HG02642 (cell line): ENCODE data around the gene ALG9.
A peak's percentile ranks its signal among the peaks of the same experiment; 100 is the strongest.
"Not testable (repeated sequence)": the region's sequence is repeated elsewhere in the genome, so short reads cannot be mapped to it uniquely, and the experiment has no call there.

Experiments used
- ATAC-seq: cut with Tn5 transposase; IDR thresholded peaks from one replicate; pipeline ENCODE4 v1.9.1; 2021; ENCODE audit warnings: mild to moderate bottlenecking; ENCODE audit not compliant: unreplicated experiment, poor library complexity

ALG9 gene

DNA sequence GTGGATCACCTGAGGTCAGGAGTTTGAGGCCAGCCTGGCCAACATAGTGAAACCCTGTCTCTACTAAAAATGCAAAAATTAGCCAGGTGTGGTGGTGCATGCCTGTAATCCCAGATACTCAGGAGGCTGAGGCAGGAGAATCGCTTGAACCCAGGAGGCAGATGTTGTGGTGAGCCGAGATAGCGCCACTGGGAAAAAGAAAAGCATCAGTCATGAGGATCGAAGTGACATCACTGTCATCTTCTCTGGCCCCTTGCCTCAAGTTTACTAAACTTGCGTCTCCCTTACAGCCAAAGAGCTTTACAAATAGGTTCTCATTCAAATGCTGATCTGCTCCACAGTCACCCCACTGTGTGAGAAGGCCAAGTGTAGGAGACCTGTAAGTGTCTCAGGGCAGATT lies 100.2 kb downstream of the ALG9 start:
- not testable (repeated sequence) for ATAC-seq

DNA sequence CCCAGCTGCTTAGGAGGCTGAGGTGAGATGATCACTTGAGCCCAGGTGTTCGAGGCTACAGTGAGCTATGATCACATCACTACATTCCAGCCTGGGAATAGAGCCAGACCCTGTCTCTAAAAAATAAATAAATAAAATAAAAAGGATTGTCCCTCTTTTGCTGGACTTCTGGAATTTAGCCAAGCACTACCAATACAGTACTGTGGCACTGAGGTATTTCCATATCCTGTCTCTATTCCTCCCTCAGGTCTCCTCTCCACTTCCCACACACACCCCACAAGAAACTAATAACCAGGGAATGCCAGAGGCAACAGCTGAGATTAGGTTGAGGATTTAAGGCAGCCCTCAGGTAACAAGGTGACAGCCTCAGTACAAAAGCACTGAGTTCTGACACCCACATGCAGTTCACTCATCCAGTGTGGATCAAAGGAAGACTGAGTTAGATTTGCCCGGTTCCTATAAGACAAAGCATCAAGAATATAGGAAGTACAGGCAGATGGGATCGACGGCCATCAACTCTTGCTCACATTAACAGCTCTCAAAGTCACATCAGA lies 100.7 kb downstream of the ALG9 start:
- ATAC-seq: no peak

GRCh38 chr11:111766834-111767142 lies 104.6 kb downstream of the ALG9 start:
- peak; percentile 7 for ATAC-seq

GRCh38 chr11:111765984-111766833 lies 105.2 kb downstream of the ALG9 start, which contains the start of gene PPP2R1B:
TSS of gene PPP2R1B (minus strand) at chr11:111766389. CDS start at chr11:111766361, 28 bp downstream.
- peak; percentile 91 for ATAC-seq

DNA sequence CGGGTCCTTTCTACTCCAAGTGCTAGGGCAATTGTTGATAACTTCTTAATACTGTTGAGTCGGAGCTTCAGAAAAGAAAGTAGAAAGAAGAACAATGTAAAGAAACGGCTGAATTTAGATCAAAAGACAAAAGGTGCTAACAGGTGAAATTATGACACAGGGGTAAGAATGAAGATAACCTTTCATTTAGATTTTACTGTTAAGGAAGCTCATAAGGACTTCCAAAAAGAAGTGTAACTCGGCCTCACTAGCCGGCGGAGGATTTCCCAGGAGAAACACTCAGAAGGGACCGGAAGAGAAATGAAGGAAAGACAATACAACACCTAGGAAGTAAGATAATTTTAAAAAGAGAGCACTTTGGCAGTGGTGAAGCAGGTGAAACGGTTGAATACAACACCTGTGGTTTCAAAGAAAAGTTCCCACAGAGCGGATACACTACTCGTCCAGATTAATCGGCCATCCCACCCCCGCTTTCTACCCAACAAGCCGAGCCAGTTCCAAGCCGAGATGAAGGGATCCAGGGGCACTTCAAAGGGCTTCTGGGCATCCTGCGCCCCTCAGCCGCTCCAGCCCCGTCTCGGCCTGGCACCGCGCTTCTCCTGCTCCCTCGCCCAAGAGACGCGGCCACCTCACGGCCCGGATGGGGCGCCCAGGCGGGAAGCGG lies 105.9 kb downstream of the ALG9 start:
- peak; percentile 39 for ATAC-seq

DNA sequence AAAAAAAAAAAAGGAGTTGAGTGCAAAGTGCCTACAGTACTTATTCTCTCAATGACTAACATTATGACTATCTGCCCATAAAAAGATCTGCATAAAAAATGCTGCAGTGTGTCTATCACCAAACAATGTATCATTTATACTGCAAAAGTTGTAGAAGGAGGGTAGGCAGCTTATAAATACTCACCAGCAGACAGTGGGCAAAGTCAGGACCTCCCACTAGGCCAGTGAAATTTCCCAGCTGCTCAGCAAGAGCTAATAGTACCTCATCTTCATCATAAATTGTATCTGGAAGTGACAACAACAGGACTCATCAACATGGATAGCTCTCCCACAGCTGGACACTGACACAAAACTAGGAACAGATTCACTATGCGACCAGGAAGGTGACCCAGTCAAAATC lies 106.8 kb downstream of the ALG9 start:
- no peak for ATAC-seq

DNA sequence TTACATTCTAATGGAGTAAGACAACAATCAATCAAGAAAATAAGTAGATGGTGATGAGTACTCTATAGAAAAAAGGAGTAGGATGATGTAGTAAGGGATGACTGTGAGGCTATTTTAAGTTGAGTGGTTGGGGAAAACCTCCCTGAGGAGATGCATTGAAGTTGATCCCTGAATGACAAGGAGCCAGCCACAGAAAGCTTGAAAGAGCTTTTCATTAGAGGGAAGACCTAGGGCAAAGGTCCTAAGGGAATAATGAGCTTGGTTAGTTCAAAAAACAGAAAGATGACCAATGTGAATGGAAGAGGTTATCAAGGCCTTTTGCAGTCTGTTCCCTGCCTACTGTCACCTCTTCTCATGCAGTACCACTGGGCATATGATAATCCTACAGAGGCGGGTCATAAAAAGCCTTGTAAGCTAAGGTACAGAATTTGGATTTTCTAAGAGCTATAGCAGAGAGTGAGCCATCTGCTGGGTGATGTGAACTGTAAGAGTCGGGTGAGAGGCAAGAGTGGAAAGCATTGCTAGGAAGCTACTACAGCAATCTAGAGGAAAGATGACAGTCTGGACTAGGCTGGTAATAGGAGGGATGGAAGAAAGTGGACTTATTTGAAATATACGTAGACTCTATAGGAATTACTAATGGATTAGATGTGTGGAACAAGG lies 108.3 kb downstream of the ALG9 start:
- no peak for ATAC-seq

DNA sequence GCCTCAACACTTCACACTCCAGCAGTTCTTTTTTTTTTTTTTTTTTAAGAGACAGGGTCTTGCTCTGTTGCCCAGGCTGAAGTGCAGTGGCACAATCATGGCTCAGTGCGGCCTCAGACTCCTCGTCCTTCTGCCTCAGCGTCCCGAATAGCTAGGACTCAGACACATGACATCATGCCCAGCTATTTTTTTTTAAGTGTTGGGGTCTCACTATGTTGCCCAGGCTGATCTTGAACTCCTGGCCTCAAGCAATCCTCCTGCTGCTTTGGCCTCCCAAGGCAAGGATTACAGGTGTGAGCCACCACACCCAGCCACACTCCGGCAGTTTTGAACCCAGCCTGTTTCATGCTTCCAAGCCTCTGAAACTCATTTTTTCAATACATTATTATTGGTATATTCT lies 108.9 kb downstream of the ALG9 start:
- ATAC-seq: no peak

GRCh38 chr11:111761036-111761435 lies 110.3 kb downstream of the ALG9 start:
- no peak for ATAC-seq

GRCh38 chr11:111759778-111760407 lies 111.5 kb downstream of the ALG9 start:
- no peak for ATAC-seq

- ATAC-seq: no peak
These were observed 112.0 kb downstream of the ALG9 start for GRCh38 chr11:111759376-111759775.

DNA sequence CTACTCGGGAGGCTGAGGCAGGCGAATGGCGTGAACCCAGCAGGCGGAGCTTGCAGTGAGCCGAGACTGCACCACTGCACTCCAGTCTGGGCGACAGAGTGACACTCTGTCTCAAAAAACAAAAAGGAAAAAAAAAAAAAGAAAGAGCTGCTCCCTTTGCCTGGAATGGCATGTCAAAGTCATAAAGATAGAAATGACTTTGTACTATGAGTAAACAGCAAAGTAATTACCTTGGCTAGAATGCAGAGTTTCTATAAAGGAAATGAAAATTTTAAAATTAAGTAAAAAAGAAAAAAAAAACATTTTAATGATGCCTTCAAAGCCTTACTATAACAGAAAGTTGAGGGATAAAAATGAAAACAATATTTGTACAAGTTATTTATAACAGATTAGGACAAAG lies 115.3 kb downstream of the ALG9 start:
- no peak for ATAC-seq

DNA sequence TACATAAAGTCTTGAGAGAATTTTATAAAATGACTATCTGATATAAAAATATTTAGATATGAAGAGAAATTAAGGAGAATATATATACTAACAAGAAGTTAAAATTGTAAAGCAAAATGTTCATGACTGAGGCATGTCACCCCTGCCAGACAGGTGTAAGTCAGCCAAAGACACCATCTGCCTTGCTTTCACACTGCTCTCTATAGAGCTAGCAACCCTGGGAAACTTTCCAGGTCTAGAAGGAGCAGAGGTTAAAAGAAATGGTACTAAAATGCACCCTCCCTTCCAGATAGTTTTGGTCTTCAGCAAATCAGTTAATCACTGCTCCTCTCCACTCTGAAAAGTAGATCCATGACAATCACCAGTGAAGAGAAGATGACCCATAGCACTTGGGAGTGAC lies 121.7 kb downstream of the ALG9 start:
- no peak for ATAC-seq

DNA sequence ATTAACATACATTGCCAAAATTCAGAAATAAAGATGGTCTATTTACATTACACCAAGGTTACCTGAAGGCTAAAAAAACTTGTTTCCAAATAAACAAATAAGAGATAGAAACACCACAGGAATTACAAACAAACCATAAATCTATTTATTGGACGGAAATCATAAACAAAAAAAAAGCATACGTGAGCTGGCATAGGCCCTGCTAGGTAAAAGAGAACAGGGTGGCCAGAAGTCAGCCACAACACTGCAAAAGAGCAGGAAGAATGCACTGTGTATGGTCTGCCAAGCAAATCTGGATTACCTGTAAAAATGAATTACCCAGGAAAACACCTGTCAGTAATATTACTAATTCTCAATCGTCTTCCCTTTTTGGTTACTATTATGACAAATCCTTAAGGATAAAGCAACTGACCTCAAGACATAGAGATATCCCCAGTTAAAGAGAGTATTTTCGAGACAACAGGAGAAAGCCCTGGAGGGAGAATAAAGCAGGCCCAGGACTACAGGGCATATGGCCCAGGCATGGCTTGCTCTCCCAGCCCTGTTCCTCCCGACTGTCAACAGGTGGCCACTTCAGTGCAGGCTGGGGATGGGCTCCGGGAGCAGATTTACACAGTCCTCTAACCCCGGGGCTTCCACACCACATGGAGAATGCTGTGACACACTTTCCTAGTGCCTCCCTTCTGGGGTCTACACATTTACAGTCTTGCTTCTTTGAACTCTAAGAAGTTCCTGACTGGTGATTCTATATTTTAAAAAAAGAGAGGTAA lies 123.2 kb downstream of the ALG9 start:
- ATAC-seq: no peak

DNA sequence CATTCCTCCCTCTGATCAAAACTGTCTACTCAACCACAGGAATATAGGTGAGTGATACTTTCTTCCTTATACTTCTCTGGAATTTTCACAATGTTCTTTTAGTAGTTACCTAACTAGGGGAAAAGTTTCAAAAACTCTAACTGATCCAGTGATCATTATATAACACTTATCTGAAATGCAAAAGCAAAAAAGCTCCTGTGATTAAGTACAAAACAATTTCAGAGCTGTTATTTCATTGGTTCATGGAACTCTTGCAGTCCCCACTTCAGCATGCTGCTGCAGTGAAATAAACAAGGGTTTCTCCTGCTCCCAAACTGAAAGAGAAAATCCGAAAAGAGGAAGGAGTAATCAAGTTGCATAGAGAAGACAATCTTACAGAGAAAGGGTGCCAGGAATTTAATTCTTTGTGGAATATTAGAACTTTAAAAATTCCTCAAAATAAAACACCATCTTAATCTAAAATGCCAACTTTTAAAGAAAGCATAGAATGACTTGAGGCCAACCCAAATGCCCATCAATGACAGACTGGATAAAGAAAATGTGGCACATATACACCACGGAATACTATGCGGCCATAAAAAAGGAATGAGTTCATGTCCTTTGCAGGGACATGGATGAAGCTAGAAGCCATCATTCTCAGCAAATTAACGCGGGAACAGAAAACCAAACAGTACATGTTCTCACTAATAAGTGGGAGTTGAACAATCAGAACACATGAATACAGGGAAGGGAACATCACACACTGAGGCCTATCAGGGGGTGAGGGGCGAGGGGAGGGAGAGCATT lies 125.5 kb downstream of the ALG9 start:
- no peak for ATAC-seq

GRCh38 chr11:111743700-111744099 lies 127.7 kb downstream of the ALG9 start:
- ATAC-seq: no peak

DNA sequence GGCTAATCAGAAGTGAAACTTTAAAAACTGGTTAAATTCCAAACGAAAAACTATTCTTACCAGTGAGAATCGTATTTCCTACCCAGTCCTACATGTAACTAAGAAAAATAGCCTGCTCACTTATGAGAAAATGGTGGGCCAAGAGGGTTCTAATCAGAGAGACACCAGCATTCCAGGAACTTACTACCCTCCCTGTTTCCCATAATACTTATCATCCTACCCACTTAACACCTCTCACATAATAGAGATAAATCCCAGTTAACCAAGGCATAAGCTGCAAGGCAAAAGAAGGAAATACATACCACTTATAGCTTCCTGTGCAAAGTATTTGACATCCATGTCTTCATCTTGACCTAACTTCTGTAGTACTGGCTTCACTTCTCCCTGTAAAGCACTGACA lies 129.6 kb downstream of the ALG9 start:
- no peak for ATAC-seq

GRCh38 chr11:111739299-111739698 lies 132.1 kb downstream of the ALG9 start:
- no peak for ATAC-seq
